IMR-90 (cell line): ENCODE data around the gene PRKCE. TPM values are rescaled to one million over a fixed set of nuclear protein-coding genes. Genes with fewer than 3 reads are reported as not detected.
A peak's percentile ranks its signal among the peaks of the same experiment; 100 is the strongest.

Source experiments
- ATAC-seq: fragments of 200-7000 bp; cut with Tn5 transposase; 2 replicates; pipeline ENCODE4 v1.9.1; 2020; ENCODE audit warnings: low read depth, mild to moderate bottlenecking, moderate library complexity
- BruUV-seq: library from RNA; stranded (reverse); fragments of 400-500 nt; replicated peaks from 2 replicates; lab custom pipeline; 2021; lab: Mats Ljungman, UMichigan
- CTCF ChIA-PET: fragments of 300-600 bp; formaldehyde crosslinking; extraction: SDS; loops from one replicate; lab custom pipeline; 2021; ENCODE audit warnings: antibody characterized with exemption; lab: Yijun Ruan, JAX
- POLR2A ChIA-PET: fragments of 300-600 bp; sonication (Branson Sonifier 250); formaldehyde crosslinking; loops from one replicate; lab custom pipeline; 2022; ENCODE audit warnings: antibody characterized with exemption; ENCODE audit not compliant: unreplicated experiment; lab: Charles Lee
- DNase-seq: peaks from one replicate; pipeline ENCODE4 v3.0.0; 2013
- H2AFZ ChIP-seq: replicated peaks from 2 replicates; pipeline ENCODE3; 2013; ENCODE audit warnings: low read length, mild to moderate bottlenecking; ENCODE audit not compliant: poor library complexity
- H2AK5ac ChIP-seq: 2 replicates; pipeline ENCODE4 v1.6.1; 2013; ENCODE audit warnings: low read depth, low read length, inconsistent platforms
- H2AK9ac ChIP-seq: replicated peaks from 2 replicates; pipeline ENCODE3; 2013; ENCODE audit warnings: mild to moderate bottlenecking, low read depth, low read length, moderate library complexity; ENCODE audit not compliant: poor library complexity
- H2BK120ac ChIP-seq: 2 replicates; pipeline ENCODE4 v1.6.1; 2013; ENCODE audit warnings: low read depth, low read length, inconsistent platforms
- H2BK15ac ChIP-seq: 3 replicates; pipeline ENCODE4 v1.6.1; 2013; ENCODE audit warnings: low read depth, low read length, inconsistent platforms
- H2BK20ac ChIP-seq: 2 replicates; pipeline ENCODE4 v1.6.1; 2013; ENCODE audit warnings: low read depth, mild to moderate bottlenecking, inconsistent platforms, low read length, moderate library complexity
- H2BK5ac ChIP-seq: 2 replicates; pipeline ENCODE4 v1.6.1; 2013; ENCODE audit warnings: mild to moderate bottlenecking, low read depth, low read length, inconsistent platforms; ENCODE audit not compliant: poor library complexity, severe bottlenecking
- H3K14ac ChIP-seq: replicated peaks from 2 replicates; pipeline ENCODE4 v1.6.1; 2013; ENCODE audit warnings: low read depth, low read length, inconsistent platforms
- H3K18ac ChIP-seq: 2 replicates; pipeline ENCODE4 v1.6.1; 2013; ENCODE audit warnings: low read depth, low read length, control low read depth
- H3K23ac ChIP-seq: 2 replicates; pipeline ENCODE4 v1.6.1; 2013; ENCODE audit warnings: low read depth, low read length, inconsistent platforms
- H3K27ac ChIP-seq: 2 replicates; pipeline ENCODE4 v1.5.1; 2013; ENCODE audit warnings: mild to moderate bottlenecking, control low read depth, low read length; ENCODE audit not compliant: insufficient read depth
- H3K27me3 ChIP-seq: 2 replicates; pipeline ENCODE4 v1.6.1; 2013; ENCODE audit warnings: low read length; ENCODE audit not compliant: control insufficient read depth, insufficient read depth
- H3K36me3 ChIP-seq: 2 replicates; pipeline ENCODE4 v1.6.1; 2013; ENCODE audit warnings: low read length, mixed read lengths; ENCODE audit not compliant: control insufficient read depth, insufficient read depth
- H3K4ac ChIP-seq: 2 replicates; pipeline ENCODE4 v1.6.1; 2013; ENCODE audit warnings: low read depth, low read length, inconsistent platforms
- H3K4me1 ChIP-seq: 2 replicates; pipeline ENCODE4 v1.6.1; 2013; ENCODE audit warnings: low read length, mixed read lengths; ENCODE audit not compliant: control insufficient read depth, insufficient read depth
- H3K4me2 ChIP-seq: 2 replicates; pipeline ENCODE4 v1.6.1; 2013; ENCODE audit warnings: low read depth, mild to moderate bottlenecking, control low read depth, low read length, moderate library complexity
- H3K4me3 ChIP-seq: 2 replicates; pipeline ENCODE4 v1.5.1; 2013; ENCODE audit warnings: low read depth, mild to moderate bottlenecking, control low read depth, low read length, moderate library complexity; ENCODE audit not compliant: insufficient read depth
- H3K56ac ChIP-seq: 2 replicates; pipeline ENCODE4 v1.6.1; 2013; ENCODE audit warnings: low read length, inconsistent platforms; ENCODE audit not compliant: insufficient read depth; ENCODE audit errors: extremely low read depth
- H3K79me1 ChIP-seq, 2 experiments: 2 replicates each; pipeline ENCODE4 v1.6.1; 2013; ENCODE audit warnings: low read length in 2 of 2, inconsistent platforms in 1 of 2, low read depth in 1 of 2
- H3K9ac ChIP-seq: 2 replicates; pipeline ENCODE4 v1.6.1; 2013; ENCODE audit warnings: low read depth, low read length, control low read depth
- H3K9me1 ChIP-seq: 2 replicates; pipeline ENCODE4 v1.6.1; 2013; ENCODE audit warnings: low read length, inconsistent platforms; ENCODE audit not compliant: insufficient read depth
- H3K9me3 ChIP-seq: 2 replicates; pipeline ENCODE4 v1.6.1; 2013; ENCODE audit warnings: low read length; ENCODE audit not compliant: control insufficient read depth, insufficient read depth
- H4K20me1 ChIP-seq: 2 replicates; pipeline ENCODE4 v1.6.1; 2013; ENCODE audit warnings: low read length, inconsistent platforms; ENCODE audit not compliant: insufficient read depth
- H4K5ac ChIP-seq: 2 replicates; pipeline ENCODE4 v1.6.1; 2013; ENCODE audit warnings: mild to moderate bottlenecking, low read depth, low read length, control low read depth
- H4K8ac ChIP-seq, 2 experiments: 2 replicates each; pipeline ENCODE4 v1.6.1; 2013; ENCODE audit warnings: low read depth in 2 of 2, low read length in 2 of 2, control low read depth in 1 of 2, inconsistent platforms in 1 of 2
- H4K91ac ChIP-seq: 2 replicates; pipeline ENCODE4 v1.6.1; 2013; ENCODE audit warnings: low read depth, low read length, inconsistent platforms; ENCODE audit not compliant: insufficient read depth
- BHLHE40 ChIP-seq: fragments of 150-350 bp; IDR thresholded peaks from 2 replicates; pipeline ENCODE4 v1.6.1; 2016; ENCODE audit warnings: mild to moderate bottlenecking, low read depth, low read length
- CEBPB ChIP-seq: IDR thresholded peaks from 2 replicates; pipeline ENCODE4 v1.6.1; 2012; ENCODE audit warnings: low read depth, low read length, improper control_type of control experiment
- CHD1 ChIP-seq: IDR thresholded peaks from 2 replicates; pipeline ENCODE4 v1.6.1; 2012; ENCODE audit warnings: low read depth, low read length, improper control_type of control experiment
- FOS ChIP-seq: fragments of 150-350 bp; IDR thresholded peaks from 2 replicates; pipeline ENCODE4 v1.6.1; 2016; ENCODE audit warnings: low read depth, low read length
- MAFK ChIP-seq: IDR thresholded peaks from 2 replicates; pipeline ENCODE4 v1.6.1; 2012; ENCODE audit warnings: low read depth, low read length, improper control_type of control experiment
- MXI1 ChIP-seq: IDR thresholded peaks from 2 replicates; pipeline ENCODE4 v1.6.1; 2012; ENCODE audit warnings: low read depth, mild to moderate bottlenecking, low read length, moderate library complexity, borderline replicate concordance
- NFE2L2 ChIP-seq: fragments of 150-350 bp; IDR thresholded peaks from 2 replicates; pipeline ENCODE4 v1.6.1; 2016; ENCODE audit warnings: low read depth, mild to moderate bottlenecking, low read length
- POLR2A ChIP-seq: IDR thresholded peaks from 2 replicates; pipeline ENCODE4 v1.6.1; 2012; ENCODE audit warnings: mild to moderate bottlenecking, low read depth, low read length
- RAD21 ChIP-seq: IDR thresholded peaks from 2 replicates; pipeline ENCODE4 v1.6.1; 2012; ENCODE audit warnings: low read length, improper control_type of control experiment
- RCOR1 ChIP-seq: IDR thresholded peaks from 2 replicates; pipeline ENCODE4 v1.6.1; 2012; ENCODE audit warnings: mild to moderate bottlenecking, low read length, improper control_type of control experiment; ENCODE audit not compliant: insufficient replicate concordance
- RFX5 ChIP-seq: IDR thresholded peaks from 2 replicates; pipeline ENCODE4 v1.8.0; 2012; ENCODE audit warnings: low read depth, mild to moderate bottlenecking, low read length, moderate library complexity
- SMC3 ChIP-seq: fragments of 150-350 bp; IDR thresholded peaks from 2 replicates; pipeline ENCODE4 v1.6.1; 2016; ENCODE audit warnings: low read depth, mild to moderate bottlenecking, antibody characterized with exemption, low read length, moderate library complexity
- WGBS, 2 experiments: methylation state at CpG; one replicate each; pipeline versions ENCODE4 v1.1.5 to v1.1.7; 2013; ENCODE audit warnings: missing lambda C conversion rate in 2 of 2; ENCODE audit not compliant: insufficient read length in 1 of 2; ENCODE audit errors: extremely low coverage in 2 of 2; 5-methylcytosine and 5-hydroxymethylcytosine counted together
- dilution Hi-C: fragments of 300-500 bp; cut with HindIII; formaldehyde crosslinking; loops from one replicate; pipeline ENCODE4 v1.14.3; 2018; ENCODE audit warnings: low sequenced_read_pairs; ENCODE audit not compliant: unreplicated experiment
- in situ Hi-C: fragments of 300-500 bp; cut with MboI; formaldehyde crosslinking; loops from 3 replicates; pipeline ENCODE4 v1.14.3; 2019; ENCODE audit warnings: low sequenced_read_pairs, inconsistent platforms, mixed read lengths
- intact Hi-C: fragments of 100-400 bp; cut with micrococcal nuclease; formaldehyde crosslinking; loops from 2 replicates; pipeline ENCODE4 v1.10.0; 2022
- polyA plus RNA-seq, 3 experiments: library from polyadenylated mRNA; depleted of rRNA; stranded (reverse); fragments of >200 nt; gene quantifications; 2 replicates each; pipeline ENCODE4 v1.2.3, GENCODE V29; 2012; ENCODE audit warnings: low replicate concordance in 1 of 3
- total RNA-seq: library from RNA; depleted of rRNA; stranded (reverse); fragments of >200 nt; gene quantifications from 2 replicates; pipeline ENCODE4 v1.2.3, GENCODE V29; 2012
- TF ChIP-seq, protein P1 (sequence below): fragments of 150-350 bp; IDR thresholded peaks from 2 replicates; pipeline ENCODE4 v1.6.1; 2017; ENCODE audit warnings: mild to moderate bottlenecking, antibody characterized with exemption, low read length, low read depth
- TF ChIP-seq, protein P2 (sequence below): conservative IDR thresholded peaks from 2 replicates; pipeline ENCODE4 v1.5.1; 2012; ENCODE audit warnings: mild to moderate bottlenecking, low read depth, low read length, improper control_type of control experiment
- TF ChIP-seq, protein P3 (sequence below): fragments of 150-350 bp; IDR thresholded peaks from 2 replicates; pipeline ENCODE4 v1.6.1; 2016; ENCODE audit warnings: low read depth, mild to moderate bottlenecking, low read length, moderate library complexity, borderline replicate concordance

The PRKCE gene
- total and polyA plus RNA-seq, 2 of the 4 experiments (the other 2 are of a cell fraction), result 8.1 to 32.4 TPM

DNA sequence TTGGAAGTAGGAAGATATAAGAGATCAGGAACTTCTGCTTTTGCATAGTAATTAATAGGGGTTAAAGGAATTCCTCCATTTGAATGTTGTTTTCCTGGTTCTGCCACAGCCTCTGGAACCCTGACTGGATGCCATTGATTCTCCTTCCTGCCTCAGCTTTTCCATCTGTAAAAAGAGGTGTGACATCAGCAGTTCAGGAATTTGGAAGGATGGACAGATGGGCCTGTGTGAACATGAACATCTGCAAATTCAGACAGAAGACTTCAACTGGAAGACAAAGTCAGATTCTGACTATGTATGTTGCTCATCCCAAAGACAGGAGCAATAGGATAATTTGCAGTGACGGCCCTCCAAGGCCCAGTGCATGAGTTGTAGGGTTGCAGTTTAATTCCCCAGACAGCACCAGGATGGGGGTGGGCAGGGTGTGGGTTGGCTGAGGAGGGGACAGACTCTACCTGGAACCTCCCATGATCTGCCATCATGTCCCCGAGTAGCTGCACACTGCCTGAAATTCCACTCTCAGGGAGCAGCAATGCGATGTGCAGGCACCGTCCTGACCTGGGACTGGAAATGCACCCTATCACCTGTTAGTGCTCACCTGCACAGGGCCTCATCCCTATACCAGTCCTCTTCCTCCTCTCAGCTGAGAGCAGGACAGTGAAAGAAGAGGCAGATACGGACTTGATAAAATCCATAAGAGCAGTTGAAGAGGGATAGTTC is 546.8 kb downstream of the PRKCE start:
- peaks cover 4% of the 10 kb centered on the region for H3K4me1 ChIP-seq
- no peak overlapping the region for H2BK20ac ChIP-seq
- no peak overlapping the region for H2BK15ac ChIP-seq
- dilution Hi-C loops (no loop called here), in situ Hi-C loops (no loop called here), intact Hi-C loops (no loop called here)
- H3K27ac ChIP-seq, result no peak overlapping the region
- H3K56ac ChIP-seq, result no peak overlapping the region
- H2AFZ ChIP-seq, result peak overlapping the region; percentile 36
- no peak overlapping the region for H3K23ac ChIP-seq
- no peak overlapping the region for H2AK9ac ChIP-seq
- DNase-seq, result peak; percentile 21
- no TSS peak for BruUV-seq
- no peak overlapping the region for H4K8ac ChIP-seq
- no peaks in the 10 kb centered on the region for H3K79me1 ChIP-seq
- peak overlapping the region; percentile 33; the same call in 1 of the 2 replicates for H3K14ac ChIP-seq
- H2BK5ac ChIP-seq, result no peak overlapping the region
- H3K4ac ChIP-seq, result no peak overlapping the region
- POLR2A ChIA-PET, result no interaction called here
- H3K18ac ChIP-seq, result no peak overlapping the region
- H2BK120ac ChIP-seq, result no peak overlapping the region
- no peak overlapping the region for H3K9ac ChIP-seq
- WGBS, 2 experiments, result 100% methylated on average over 2 of the region's 5 CpGs; no CpG with 5 or more reads in 1 of the 2 experiments
- no peak overlapping the region for H4K91ac ChIP-seq
- no peaks in the 10 kb centered on the region for H4K20me1 ChIP-seq
- no peaks in the 10 kb centered on the region for H3K36me3 ChIP-seq
- no peaks in the 10 kb centered on the region; the same call in 1 of the 2 replicates for H3K9me3 ChIP-seq
- H2AK5ac ChIP-seq, result no peak overlapping the region
- CTCF ChIA-PET, result interaction anchor here (0.7 kb wide), 1 partner anchor 105 kb away, joined by 4 read pairs; no protein-coding TSS in a partner anchor
- no peak overlapping the region for H4K5ac ChIP-seq
- peaks cover 16% of the 10 kb centered on the region for H3K9me1 ChIP-seq
- no peaks in the 10 kb centered on the region; the same call in 1 of the 2 replicates for H3K27me3 ChIP-seq
- no peak overlapping the region for H3K4me2 ChIP-seq
- no peak for ATAC-seq
- H3K4me3 ChIP-seq, result no peak overlapping the region
- TF ChIP-seq BHLHE40 (no peak), RFX5 (no peak), MXI1 (no peak), CEBPB (no peak), CHD1 (no peak), MAFK (no peak), RAD21 (no peak), POLR2A (no peak), NFE2L2 (no peak), RCOR1 (no peak), FOS (no peak), SMC3 (no peak)
- TF ChIP-seq, protein P1, sequence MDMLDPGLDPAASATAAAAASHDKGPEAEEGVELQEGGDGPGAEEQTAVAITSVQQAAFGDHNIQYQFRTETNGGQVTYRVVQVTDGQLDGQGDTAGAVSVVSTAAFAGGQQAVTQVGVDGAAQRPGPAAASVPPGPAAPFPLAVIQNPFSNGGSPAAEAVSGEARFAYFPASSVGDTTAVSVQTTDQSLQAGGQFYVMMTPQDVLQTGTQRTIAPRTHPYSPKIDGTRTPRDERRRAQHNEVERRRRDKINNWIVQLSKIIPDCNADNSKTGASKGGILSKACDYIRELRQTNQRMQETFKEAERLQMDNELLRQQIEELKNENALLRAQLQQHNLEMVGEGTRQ, result no peak
- TF ChIP-seq, protein P2, sequence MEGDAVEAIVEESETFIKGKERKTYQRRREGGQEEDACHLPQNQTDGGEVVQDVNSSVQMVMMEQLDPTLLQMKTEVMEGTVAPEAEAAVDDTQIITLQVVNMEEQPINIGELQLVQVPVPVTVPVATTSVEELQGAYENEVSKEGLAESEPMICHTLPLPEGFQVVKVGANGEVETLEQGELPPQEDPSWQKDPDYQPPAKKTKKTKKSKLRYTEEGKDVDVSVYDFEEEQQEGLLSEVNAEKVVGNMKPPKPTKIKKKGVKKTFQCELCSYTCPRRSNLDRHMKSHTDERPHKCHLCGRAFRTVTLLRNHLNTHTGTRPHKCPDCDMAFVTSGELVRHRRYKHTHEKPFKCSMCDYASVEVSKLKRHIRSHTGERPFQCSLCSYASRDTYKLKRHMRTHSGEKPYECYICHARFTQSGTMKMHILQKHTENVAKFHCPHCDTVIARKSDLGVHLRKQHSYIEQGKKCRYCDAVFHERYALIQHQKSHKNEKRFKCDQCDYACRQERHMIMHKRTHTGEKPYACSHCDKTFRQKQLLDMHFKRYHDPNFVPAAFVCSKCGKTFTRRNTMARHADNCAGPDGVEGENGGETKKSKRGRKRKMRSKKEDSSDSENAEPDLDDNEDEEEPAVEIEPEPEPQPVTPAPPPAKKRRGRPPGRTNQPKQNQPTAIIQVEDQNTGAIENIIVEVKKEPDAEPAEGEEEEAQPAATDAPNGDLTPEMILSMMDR, result no peak
- TF ChIP-seq, protein P3, sequence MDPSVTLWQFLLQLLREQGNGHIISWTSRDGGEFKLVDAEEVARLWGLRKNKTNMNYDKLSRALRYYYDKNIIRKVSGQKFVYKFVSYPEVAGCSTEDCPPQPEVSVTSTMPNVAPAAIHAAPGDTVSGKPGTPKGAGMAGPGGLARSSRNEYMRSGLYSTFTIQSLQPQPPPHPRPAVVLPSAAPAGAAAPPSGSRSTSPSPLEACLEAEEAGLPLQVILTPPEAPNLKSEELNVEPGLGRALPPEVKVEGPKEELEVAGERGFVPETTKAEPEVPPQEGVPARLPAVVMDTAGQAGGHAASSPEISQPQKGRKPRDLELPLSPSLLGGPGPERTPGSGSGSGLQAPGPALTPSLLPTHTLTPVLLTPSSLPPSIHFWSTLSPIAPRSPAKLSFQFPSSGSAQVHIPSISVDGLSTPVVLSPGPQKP, result no peak
